Mucosa of descending colon (tissue), 3 donors: ENCODE results near the gene EHHADH. TPM values are rescaled to one million over a fixed set of nuclear protein-coding genes. Genes with fewer than 3 reads are reported as not detected.
"Not testable (repeated sequence)": the region's sequence is repeated elsewhere in the genome, so short reads cannot be mapped to it uniquely, and the experiment has no call there.

Experiments
- ATAC-seq: fragments of 200-7000 bp; cut with Tn5 transposase; one replicate; pipeline ENCODE4 v1.9.1; 2020; ENCODE audit warnings: mild to moderate bottlenecking, moderate library complexity
- DNase-seq, 3 donors: peaks; one replicate each; pipeline ENCODE4 v3.0.0-alpha.2; 2020
- H3K36me3 ChIP-seq: fragments of 200-600 bp; one replicate; pipeline ENCODE4 v1.8.0; 2021; ENCODE audit warnings: low read depth, mild to moderate bottlenecking
- H3K4me1 ChIP-seq: fragments of 200-600 bp; one replicate; pipeline ENCODE4 v1.8.0; 2021; ENCODE audit warnings: low read depth, mild to moderate bottlenecking
- H3K4me3 ChIP-seq: fragments of 200-600 bp; one replicate; pipeline ENCODE4 v1.8.0; 2021; ENCODE audit warnings: mild to moderate bottlenecking
- H3K9me3 ChIP-seq: fragments of 200-600 bp; one replicate; pipeline ENCODE4 v1.8.0; 2021; ENCODE audit warnings: mild to moderate bottlenecking
- CTCF ChIP-seq: fragments of 200-600 bp; IDR thresholded peaks from one replicate; pipeline ENCODE4 v1.8.0; 2022; ENCODE audit warnings: antibody characterized with exemption, mild to moderate bottlenecking
- intact Hi-C, 2 donors: fragments of 100-400 bp; cut with DNase I in 1 of 2; cut with micrococcal nuclease in 1 of 2; formaldehyde crosslinking; loops; one replicate each; pipeline versions ENCODE4 v1.11.0 to v1.11.1; 2022; cut with DNase I, micrococcal nuclease
- total RNA-seq, 3 donors: library from RNA; stranded (reverse); fragmentation: NEBNext Ultra II Directional in 2 of 3; extraction: Animal tissue kit (Norgen Biotek cat#: 25700) in 2 of 3; gene quantifications; one replicate each; pipeline versions ENCODE4 v1.2.1 to v1.2.4, GENCODE V29; 2021 to 2023
- donor health status: DM: no; HTN: no; CAD: no; lungs with moderate emphysema.
- donor health status: DM: no; HTN: no; CAD: no.
- donor health status: DM: no; HTN: yes; CAD: no.

Gene EHHADH
- total RNA-seq, 3 donors from 2014 or later: 18.3 to 33.2 (median 29.0) TPM

GRCh38 chr3:185250247-185250646 lies 3.6 kb downstream of the EHHADH start:
- no peak for TF ChIP-seq CTCF
- no peaks in the 10 kb centered on the region for H3K4me1 ChIP-seq
- no peaks in the 10 kb centered on the region for H3K36me3 ChIP-seq
- no peak for ATAC-seq
- H3K4me3 ChIP-seq: no peak overlapping the region
- no peak for DNase-seq
- no peaks in the 10 kb centered on the region for H3K9me3 ChIP-seq
- intact Hi-C loops: no loop called here

- H3K4me3 ChIP-seq: no peak overlapping the region
- no peaks in the 10 kb centered on the region for H3K4me1 ChIP-seq
- no peaks in the 10 kb centered on the region for H3K36me3 ChIP-seq
- intact Hi-C loops: no loop called here
- no peak for TF ChIP-seq CTCF
- ATAC-seq: no peak
- DNase-seq: no peak
- H3K9me3 ChIP-seq: peaks cover 13% of the 10 kb centered on the region
Observed at GRCh38 chr3:185242642-185243041, 11.2 kb downstream of the EHHADH start.

GRCh38 chr3:185236969-185237368 lies 16.9 kb downstream of the EHHADH start:
- TF ChIP-seq CTCF: no peak
- intact Hi-C loops: no loop called here
- DNase-seq (no peak), ATAC-seq (no peak)
- H3K36me3 ChIP-seq: no peaks in the 10 kb centered on the region
- H3K9me3 ChIP-seq: peaks cover 19% of the 10 kb centered on the region
- H3K4me3 ChIP-seq: no peak overlapping the region
- no peaks in the 10 kb centered on the region for H3K4me1 ChIP-seq

- no peak for DNase-seq
- TF ChIP-seq CTCF: no peak
- Histone ChIP-seq H3K4me1 (no peaks in the 10 kb centered on the region), H3K9me3 (peaks cover 17% of the 10 kb centered on the region), H3K4me3 (no peak overlapping the region), H3K36me3 (no peaks in the 10 kb centered on the region)
- no peak for ATAC-seq
- intact Hi-C loops: no loop called here
Observed at GRCh38 chr3:185233328-185233727, 20.5 kb downstream of the EHHADH start.

- H3K4me1 ChIP-seq, H3K36me3 ChIP-seq, H3K4me3 ChIP-seq, H3K9me3 ChIP-seq, DNase-seq, ATAC-seq, intact Hi-C loops: not testable (repeated sequence)
Observed at GRCh38 chr3:185226526-185226925, 27.3 kb downstream of the EHHADH start.

GRCh38 chr3:185225523-185225922 lies 28.3 kb downstream of the EHHADH start:
- no peak for DNase-seq
- TF ChIP-seq CTCF: no peak
- intact Hi-C loops: no loop called here
- Histone ChIP-seq H3K9me3 (no peaks in the 10 kb centered on the region), H3K4me1 (no peaks in the 10 kb centered on the region), H3K36me3 (no peaks in the 10 kb centered on the region), H3K4me3 (no peak overlapping the region)
- no peak for ATAC-seq
